Subcutaneous adipose tissue (tissue), 4 donors: ENCODE results near the gene NUTM2F. TPM values are rescaled to one million over a fixed set of nuclear protein-coding genes. Genes with fewer than 3 reads are reported as not detected.

Source experiments
- total RNA-seq, 4 donors: library from RNA; depleted of rRNA; stranded (reverse); fragments of >200 nt; gene quantifications; one replicate each; pipeline ENCODE4 v1.1.0, GENCODE V29; 2016
- TF ChIP-seq, protein P1 (sequence below): fragments of 450-650 bp; IDR thresholded peaks from one replicate; pipeline ENCODE4 v1.5.1; 2016; ENCODE audit warnings: low read depth, mild to moderate bottlenecking, control low read depth, antibody characterized with exemption, moderate library complexity

The NUTM2F gene
- total RNA-seq, 4 donors from 2014 or later = not detected

DNA sequence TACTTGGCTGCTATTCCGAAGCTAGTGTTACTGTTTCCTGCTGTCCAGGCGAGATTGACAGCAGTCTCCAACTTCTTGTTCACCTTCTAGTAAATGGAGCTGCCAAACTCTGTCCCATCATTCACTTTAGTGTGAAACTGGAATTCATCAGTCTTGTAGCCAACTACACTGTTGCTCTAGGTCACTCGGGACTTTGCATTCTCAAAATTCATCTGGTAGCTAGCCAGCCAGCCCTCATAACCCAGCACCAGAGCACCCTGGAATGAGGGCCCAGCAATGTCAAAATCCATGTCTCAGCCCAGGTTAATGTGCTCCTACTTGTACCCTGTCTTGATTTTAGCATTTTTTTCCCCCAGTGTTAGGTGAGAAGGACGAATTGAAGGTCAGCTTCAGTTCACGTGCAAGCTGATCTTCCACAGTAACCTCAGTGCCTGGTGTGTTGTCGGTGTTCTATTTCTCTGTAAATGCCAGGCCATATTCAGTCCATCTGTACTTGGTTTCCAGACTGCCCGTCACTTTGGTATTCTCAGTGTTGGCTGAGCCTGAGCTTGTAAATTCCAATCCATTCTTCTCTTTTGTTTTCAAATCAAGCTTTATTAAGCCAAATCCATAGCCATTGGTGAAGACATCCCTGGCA, 40.4 kb downstream of the NUTM2F start:
- TF ChIP-seq, protein P1, sequence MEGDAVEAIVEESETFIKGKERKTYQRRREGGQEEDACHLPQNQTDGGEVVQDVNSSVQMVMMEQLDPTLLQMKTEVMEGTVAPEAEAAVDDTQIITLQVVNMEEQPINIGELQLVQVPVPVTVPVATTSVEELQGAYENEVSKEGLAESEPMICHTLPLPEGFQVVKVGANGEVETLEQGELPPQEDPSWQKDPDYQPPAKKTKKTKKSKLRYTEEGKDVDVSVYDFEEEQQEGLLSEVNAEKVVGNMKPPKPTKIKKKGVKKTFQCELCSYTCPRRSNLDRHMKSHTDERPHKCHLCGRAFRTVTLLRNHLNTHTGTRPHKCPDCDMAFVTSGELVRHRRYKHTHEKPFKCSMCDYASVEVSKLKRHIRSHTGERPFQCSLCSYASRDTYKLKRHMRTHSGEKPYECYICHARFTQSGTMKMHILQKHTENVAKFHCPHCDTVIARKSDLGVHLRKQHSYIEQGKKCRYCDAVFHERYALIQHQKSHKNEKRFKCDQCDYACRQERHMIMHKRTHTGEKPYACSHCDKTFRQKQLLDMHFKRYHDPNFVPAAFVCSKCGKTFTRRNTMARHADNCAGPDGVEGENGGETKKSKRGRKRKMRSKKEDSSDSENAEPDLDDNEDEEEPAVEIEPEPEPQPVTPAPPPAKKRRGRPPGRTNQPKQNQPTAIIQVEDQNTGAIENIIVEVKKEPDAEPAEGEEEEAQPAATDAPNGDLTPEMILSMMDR = no peak

DNA sequence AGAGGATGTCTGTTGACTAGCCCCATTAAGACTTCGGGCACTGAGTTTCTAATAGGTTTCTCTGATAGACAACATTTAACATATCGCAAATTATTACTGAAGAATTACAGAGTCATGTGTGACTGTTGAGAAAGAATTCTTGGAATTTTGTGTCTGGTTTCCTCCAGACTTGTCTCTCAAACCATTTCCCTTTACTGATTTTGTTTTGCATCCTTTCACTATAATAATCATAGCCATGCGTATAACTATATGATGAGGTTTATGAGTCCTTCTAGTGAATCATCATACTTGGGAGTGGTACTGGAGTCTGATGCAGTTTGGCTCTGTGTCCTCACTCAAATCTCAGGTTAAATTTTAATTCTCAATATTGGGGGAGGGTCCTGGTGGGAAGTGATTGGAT, 42.3 kb downstream of the NUTM2F start:
- TF ChIP-seq, protein P1 = no peak

DNA sequence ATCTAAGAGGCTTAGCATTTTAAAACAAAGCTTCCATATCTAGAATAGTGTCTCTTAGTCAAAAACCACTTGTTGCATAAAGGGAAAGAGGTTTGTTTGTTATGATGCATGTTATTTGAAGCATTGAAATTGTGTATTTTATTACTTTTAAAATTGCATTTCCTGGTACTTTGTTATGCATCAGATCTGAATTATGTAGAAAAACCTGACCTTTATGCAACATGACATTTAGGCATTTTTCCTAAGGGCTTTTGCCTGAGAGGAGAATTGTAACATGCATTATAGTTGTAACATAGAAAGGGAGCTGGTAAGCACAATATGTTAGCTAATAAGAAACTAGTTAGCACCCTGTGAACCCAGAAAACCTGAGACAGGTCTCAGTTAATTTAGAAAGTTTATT, 47.3 kb downstream of the NUTM2F start:
- TF ChIP-seq, protein P1 = no peak

DNA sequence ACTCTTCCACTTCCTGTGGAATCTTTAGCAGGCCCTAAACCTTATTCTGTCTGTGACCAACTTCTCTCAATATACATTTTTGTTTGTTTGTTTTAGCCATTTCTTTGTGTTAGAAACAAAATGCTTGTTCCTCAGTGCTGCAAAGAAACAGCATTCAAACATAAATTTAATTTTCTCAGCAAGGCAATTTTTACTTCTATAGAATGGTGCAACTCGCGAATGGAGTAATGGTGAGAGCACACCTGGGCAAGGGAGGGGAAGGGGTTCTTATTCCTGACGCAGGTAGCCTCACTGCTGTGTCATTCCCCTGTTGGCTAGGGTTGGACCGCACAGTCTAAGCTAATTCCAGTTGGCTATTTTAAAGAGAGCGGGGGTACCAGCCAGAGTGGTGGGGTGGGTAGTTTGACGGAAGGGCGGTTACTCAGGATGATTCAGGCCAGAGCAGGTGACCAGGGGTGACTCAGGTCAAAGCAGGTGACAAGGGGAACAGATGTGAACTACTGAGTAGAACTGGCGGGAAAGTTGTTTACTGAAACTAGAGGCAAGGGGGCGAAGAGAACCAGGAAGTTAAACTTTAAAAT, 47.9 kb downstream of the NUTM2F start:
- TF ChIP-seq, protein P1 = no peak

DNA sequence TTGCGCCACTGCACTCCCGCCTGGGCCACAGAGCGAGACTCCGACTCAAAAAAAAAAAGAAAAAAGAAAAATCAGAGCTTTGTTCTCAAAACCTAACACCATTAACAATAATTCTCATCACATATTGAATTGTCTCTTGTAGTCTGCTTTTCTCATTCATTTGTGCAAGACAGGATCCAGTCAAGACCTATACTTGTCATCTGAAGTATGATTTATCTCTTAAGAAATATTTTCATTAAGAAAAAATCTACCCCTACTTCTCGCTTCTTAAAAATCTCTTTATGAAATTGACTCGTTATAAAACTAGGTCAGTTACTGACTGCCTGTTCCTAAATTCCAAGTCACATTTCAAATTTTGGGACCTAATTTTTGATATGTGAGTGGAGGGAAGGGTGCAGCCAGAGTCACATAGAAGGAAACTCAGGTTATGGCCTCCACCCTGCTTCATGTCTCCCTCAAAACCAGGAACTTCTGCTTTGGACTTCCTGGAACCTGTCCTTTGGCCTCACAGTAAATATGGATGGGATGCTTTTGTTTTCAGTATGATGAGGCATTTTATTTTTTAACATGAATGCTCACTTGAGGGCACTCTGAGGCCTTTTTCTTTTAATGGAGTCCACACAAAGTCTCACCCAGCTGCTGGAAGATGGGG, 50.4 kb downstream of the NUTM2F start:
- TF ChIP-seq, protein P1 = no peak

DNA sequence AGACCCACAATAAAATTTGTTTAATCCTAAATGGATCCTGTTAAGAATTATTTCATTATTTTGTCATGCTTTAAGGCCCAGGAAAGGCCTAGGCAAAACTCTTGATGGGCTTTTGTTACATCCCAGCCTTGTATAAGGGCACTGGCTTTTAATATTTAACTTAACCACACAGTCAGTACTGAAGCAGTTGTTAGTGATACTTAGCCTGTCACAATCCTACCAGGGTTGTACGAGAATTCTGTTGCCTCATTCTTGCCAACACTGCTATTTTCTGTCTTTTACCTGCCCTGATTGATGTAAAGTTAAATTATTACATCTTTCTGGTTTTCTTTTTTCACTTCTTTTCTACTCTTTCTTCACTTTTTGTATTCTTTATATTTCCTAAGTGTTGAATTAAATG, 58.4 kb downstream of the NUTM2F start:
- TF ChIP-seq, protein P1 = no peak

DNA sequence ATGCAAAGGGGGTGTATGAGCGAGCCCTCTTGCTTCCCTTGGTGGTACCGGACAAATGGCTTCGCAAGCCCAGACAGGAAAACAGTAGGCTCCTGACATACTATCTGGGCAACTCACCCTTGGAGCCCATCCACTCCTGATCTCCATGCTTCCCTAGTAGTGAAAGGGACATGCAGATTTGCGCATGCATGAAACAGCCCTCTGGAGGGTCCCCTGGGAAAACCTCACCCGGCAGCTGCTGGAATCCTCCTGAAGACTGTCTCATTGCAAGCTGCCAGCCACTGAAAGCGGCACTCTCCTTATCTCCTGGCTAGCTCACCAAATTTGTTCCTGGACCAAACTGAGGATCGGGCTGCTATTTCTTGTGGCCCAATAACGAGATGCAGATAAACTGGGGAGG, 59.2 kb downstream of the NUTM2F start:
- TF ChIP-seq, protein P1 = no peak
